Measurements from ENCODE around the gene FOLR2. TPM values are rescaled to one million over a fixed set of nuclear protein-coding genes. Genes with fewer than 3 reads are reported as not detected.

Gene FOLR2
- polyA plus RNA-seq, 1 of the 3 experiments (the other 2 are of a cell fraction), result not detected

GRCh38 chr11:72202571-72202970 is 14.0 kb upstream of the FOLR2 start:
- no peak for DNase-seq
- no peaks in the 10 kb centered on the region for H3K79me2 ChIP-seq (ENCODE audit: insufficient read depth)
- H3F3A ChIP-seq (replicated peaks; ENCODE audit: insufficient read depth), result peaks cover 4% of the 10 kb centered on the region
- no peak overlapping the region for H2AFZ ChIP-seq (ENCODE audit: low read depth)
- no peak overlapping the region for H3K4me2 ChIP-seq
- no peaks in the 10 kb centered on the region for H3K4me1 ChIP-seq (ENCODE audit: control insufficient read depth in 1 of 2, insufficient read depth in 2 of 2, low read depth in 1 of 2, low read length in 1 of 2)
- H4K20me1 ChIP-seq (ENCODE audit: insufficient read depth), result no peaks in the 10 kb centered on the region
- H3K27me3 ChIP-seq (ENCODE audit: insufficient read depth), result no peaks in the 10 kb centered on the region
- POLR2A ChIA-PET, result interaction anchor here (1.2 kb wide), 1 partner anchor 21 kb away, joined by 3 read pairs; no protein-coding TSS in a partner anchor
- H3K27ac ChIP-seq (ENCODE audit: low read depth in 2 of 2, low read length in 1 of 2), result no peak overlapping the region
- no peak overlapping the region for H3K9ac ChIP-seq
- H3K36me3 ChIP-seq (replicated peaks in 1 of 2; ENCODE audit: control insufficient read depth in 1 of 2, insufficient read depth in 2 of 2, low read length in 1 of 2), result no peaks in the 10 kb centered on the region
- 86% methylated on average over 6 of the region's 6 CpGs for WGBS (ENCODE audit: low lambda C conversion rate)
- H3K4me3 ChIP-seq (ENCODE audit: low read depth in 2 of 2, low read length in 1 of 2), result no peak overlapping the region
- CTCF ChIA-PET, result interaction anchor here (0.6 to 1.1 kb wide), 3 partner anchors 10 to 59 kb away, joined by 3 to 4 read pairs (median 3); no protein-coding TSS in a partner anchor
- no peaks in the 10 kb centered on the region for H3K9me2 ChIP-seq
- H3K9me3 ChIP-seq, result no peaks in the 10 kb centered on the region
- no peak for TF ChIP-seq FOXM1 (IDR thresholded peaks at IDR 0.05; ENCODE audit: low read depth)
- TF ChIP-seq FOSL2 (IDR thresholded peaks at IDR 0.05; ENCODE audit: borderline replicate concordance, low read depth), result no peak
- TF ChIP-seq CTCF (IDR thresholded peaks at IDR 0.05), result no peak
- no peak for TF ChIP-seq RFX5 (IDR thresholded peaks at IDR 0.05; ENCODE audit: low read length)
- TF ChIP-seq EP300 (IDR thresholded peaks at IDR 0.05; ENCODE audit: borderline replicate concordance in 1 of 2, low read depth in 1 of 2, low read length in 1 of 2), result no peak
- no peak for TF ChIP-seq MAX (IDR thresholded peaks at IDR 0.05; ENCODE audit: low read depth)
- TF ChIP-seq JUND (IDR thresholded peaks at IDR 0.05), result no peak
- no peak for TF ChIP-seq YY1 (IDR thresholded peaks at IDR 0.05; ENCODE audit: low read depth)
- no peak for TF ChIP-seq TAF1 (IDR thresholded peaks at IDR 0.05; ENCODE audit: borderline replicate concordance, low read depth, low read length)
- no peak for TF ChIP-seq TCF12 (IDR thresholded peaks at IDR 0.05)
- TF ChIP-seq, protein P1, sequence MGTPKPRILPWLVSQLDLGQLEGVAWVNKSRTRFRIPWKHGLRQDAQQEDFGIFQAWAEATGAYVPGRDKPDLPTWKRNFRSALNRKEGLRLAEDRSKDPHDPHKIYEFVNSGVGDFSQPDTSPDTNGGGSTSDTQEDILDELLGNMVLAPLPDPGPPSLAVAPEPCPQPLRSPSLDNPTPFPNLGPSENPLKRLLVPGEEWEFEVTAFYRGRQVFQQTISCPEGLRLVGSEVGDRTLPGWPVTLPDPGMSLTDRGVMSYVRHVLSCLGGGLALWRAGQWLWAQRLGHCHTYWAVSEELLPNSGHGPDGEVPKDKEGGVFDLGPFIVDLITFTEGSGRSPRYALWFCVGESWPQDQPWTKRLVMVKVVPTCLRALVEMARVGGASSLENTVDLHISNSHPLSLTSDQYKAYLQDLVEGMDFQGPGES (IDR thresholded peaks at IDR 0.05; ENCODE audit: low read depth, low read length), result no peak

- no peak overlapping the region for H2AFZ ChIP-seq (ENCODE audit: low read depth)
- no peaks in the 10 kb centered on the region for H4K20me1 ChIP-seq (ENCODE audit: insufficient read depth)
- no peak overlapping the region for H3K9ac ChIP-seq
- H3K9me3 ChIP-seq, result no peaks in the 10 kb centered on the region
- ChIA-PET CTCF (interaction anchor here (1.1 to 1.5 kb wide), 2 partner anchors 14 to 20 kb away, joined by 4 read pairs; no protein-coding TSS in a partner anchor), POLR2A (interaction anchor here (1.2 kb wide), 1 partner anchor 20 kb away, joined by 3 read pairs; no protein-coding TSS in a partner anchor)
- 59% methylated on average over 2 of the region's 2 CpGs for WGBS (ENCODE audit: low lambda C conversion rate)
- no peaks in the 10 kb centered on the region for H3K79me2 ChIP-seq (ENCODE audit: insufficient read depth)
- no peaks in the 10 kb centered on the region for H3K36me3 ChIP-seq (replicated peaks in 1 of 2; ENCODE audit: control insufficient read depth in 1 of 2, insufficient read depth in 2 of 2, low read length in 1 of 2)
- peaks cover 4% of the 10 kb centered on the region for H3F3A ChIP-seq (replicated peaks; ENCODE audit: insufficient read depth)
- no peaks in the 10 kb centered on the region for H3K9me2 ChIP-seq
- no peaks in the 10 kb centered on the region for H3K4me1 ChIP-seq (ENCODE audit: control insufficient read depth in 1 of 2, insufficient read depth in 2 of 2, low read depth in 1 of 2, low read length in 1 of 2)
- H3K4me3 ChIP-seq (ENCODE audit: low read depth in 2 of 2, low read length in 1 of 2), result no peak overlapping the region
- no peak for DNase-seq
- H3K27me3 ChIP-seq (ENCODE audit: insufficient read depth), result no peaks in the 10 kb centered on the region
- H3K27ac ChIP-seq (ENCODE audit: low read depth in 2 of 2, low read length in 1 of 2), result no peak overlapping the region
- no peak overlapping the region for H3K4me2 ChIP-seq
- TF ChIP-seq, protein P1 (IDR thresholded peaks at IDR 0.05; ENCODE audit: low read depth, low read length), result no peak
- TF ChIP-seq SIN3A (IDR thresholded peaks at IDR 0.05; ENCODE audit: borderline replicate concordance, low read depth, low read length) (no peak), RXRA (IDR thresholded peaks at IDR 0.05; ENCODE audit: borderline replicate concordance, low read depth) (no peak), GABPA (IDR thresholded peaks at IDR 0.05; ENCODE audit: low read depth) (no peak), REST (IDR thresholded peaks at IDR 0.05; ENCODE audit: low read depth, low read length) (no peak), RAD21 (IDR thresholded peaks at IDR 0.05; ENCODE audit: low read length) (no peak), POLR2AphosphoS5 (IDR thresholded peaks at IDR 0.05; ENCODE audit: low read depth, low read length) (no peak), USF1 (IDR thresholded peaks at IDR 0.05; ENCODE audit: borderline replicate concordance, low read depth) (no peak), EZH2phosphoT487 (IDR thresholded peaks at IDR 0.05; ENCODE audit: borderline replicate concordance, low read depth) (no peak), EP300 (IDR thresholded peaks at IDR 0.05; ENCODE audit: borderline replicate concordance in 1 of 2, low read depth in 1 of 2, low read length in 1 of 2) (no peak)
Measured at GRCh38 chr11:72203163-72203562, 13.4 kb upstream of the FOLR2 start.

All from SK-N-SH (cell line).